Activated naive CD8-positive, alpha-beta T cell treated with anti-CD3 and anti-CD28 coated beads, Interleukin-2, amount 10 ng/mL, durations not matched to agents 7 days and 5 days (primary cell): ENCODE measurements around the gene NEIL3. TPM values are rescaled to one million over a fixed set of nuclear protein-coding genes. Genes with fewer than 3 reads are reported as not detected.

Experiments used
- ATAC-seq: fragments of 150-1000 bp; cut with Tn5 transposase; one replicate; pipeline ENCODE4 v1.10.0; 2021; ENCODE audit warnings: low read depth, moderate library complexity
- POLR2A ChIA-PET: fragments of 350-600 bp; sonication (Branson Sonifier 250); formaldehyde crosslinking; loops from one replicate; lab custom pipeline; 2021; ENCODE audit warnings: antibody characterized with exemption; lab: Charles Lee
- DNase-seq: peaks from one replicate; pipeline ENCODE4 v3.0.0; 2021
- H3K27ac Mint-ChIP-seq: one replicate; pipeline ENCODE4 v1.8.0; 2022; ENCODE audit warnings: mild to moderate bottlenecking, mixed read lengths
- H3K27me3 Mint-ChIP-seq: one replicate; pipeline ENCODE4 v1.8.0; 2022; ENCODE audit warnings: mild to moderate bottlenecking, moderate library complexity, mixed read lengths
- H3K36me3 Mint-ChIP-seq: one replicate; pipeline ENCODE4 v1.8.0; 2021; ENCODE audit warnings: mild to moderate bottlenecking, mixed read lengths
- H3K4me1 Mint-ChIP-seq: one replicate; pipeline ENCODE4 v1.8.0; 2021; ENCODE audit warnings: mixed read lengths
- H3K4me3 Mint-ChIP-seq: one replicate; pipeline ENCODE4 v1.8.0; 2022; ENCODE audit warnings: mild to moderate bottlenecking, moderate library complexity, mixed read lengths
- H3K9me3 Mint-ChIP-seq: one replicate; pipeline ENCODE4 v1.8.0; 2021; ENCODE audit warnings: mixed read lengths
- total RNA-seq, 2 experiments: library from RNA; stranded (reverse); gene quantifications; one replicate each; pipeline ENCODE4 v1.2.3, GENCODE V29; 2021

Gene NEIL3, protein sequence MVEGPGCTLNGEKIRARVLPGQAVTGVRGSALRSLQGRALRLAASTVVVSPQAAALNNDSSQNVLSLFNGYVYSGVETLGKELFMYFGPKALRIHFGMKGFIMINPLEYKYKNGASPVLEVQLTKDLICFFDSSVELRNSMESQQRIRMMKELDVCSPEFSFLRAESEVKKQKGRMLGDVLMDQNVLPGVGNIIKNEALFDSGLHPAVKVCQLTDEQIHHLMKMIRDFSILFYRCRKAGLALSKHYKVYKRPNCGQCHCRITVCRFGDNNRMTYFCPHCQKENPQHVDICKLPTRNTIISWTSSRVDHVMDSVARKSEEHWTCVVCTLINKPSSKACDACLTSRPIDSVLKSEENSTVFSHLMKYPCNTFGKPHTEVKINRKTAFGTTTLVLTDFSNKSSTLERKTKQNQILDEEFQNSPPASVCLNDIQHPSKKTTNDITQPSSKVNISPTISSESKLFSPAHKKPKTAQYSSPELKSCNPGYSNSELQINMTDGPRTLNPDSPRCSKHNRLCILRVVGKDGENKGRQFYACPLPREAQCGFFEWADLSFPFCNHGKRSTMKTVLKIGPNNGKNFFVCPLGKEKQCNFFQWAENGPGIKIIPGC
- total RNA-seq, result 10 to 100 TPM; 23.2 to 24.0 TPM

DNA sequence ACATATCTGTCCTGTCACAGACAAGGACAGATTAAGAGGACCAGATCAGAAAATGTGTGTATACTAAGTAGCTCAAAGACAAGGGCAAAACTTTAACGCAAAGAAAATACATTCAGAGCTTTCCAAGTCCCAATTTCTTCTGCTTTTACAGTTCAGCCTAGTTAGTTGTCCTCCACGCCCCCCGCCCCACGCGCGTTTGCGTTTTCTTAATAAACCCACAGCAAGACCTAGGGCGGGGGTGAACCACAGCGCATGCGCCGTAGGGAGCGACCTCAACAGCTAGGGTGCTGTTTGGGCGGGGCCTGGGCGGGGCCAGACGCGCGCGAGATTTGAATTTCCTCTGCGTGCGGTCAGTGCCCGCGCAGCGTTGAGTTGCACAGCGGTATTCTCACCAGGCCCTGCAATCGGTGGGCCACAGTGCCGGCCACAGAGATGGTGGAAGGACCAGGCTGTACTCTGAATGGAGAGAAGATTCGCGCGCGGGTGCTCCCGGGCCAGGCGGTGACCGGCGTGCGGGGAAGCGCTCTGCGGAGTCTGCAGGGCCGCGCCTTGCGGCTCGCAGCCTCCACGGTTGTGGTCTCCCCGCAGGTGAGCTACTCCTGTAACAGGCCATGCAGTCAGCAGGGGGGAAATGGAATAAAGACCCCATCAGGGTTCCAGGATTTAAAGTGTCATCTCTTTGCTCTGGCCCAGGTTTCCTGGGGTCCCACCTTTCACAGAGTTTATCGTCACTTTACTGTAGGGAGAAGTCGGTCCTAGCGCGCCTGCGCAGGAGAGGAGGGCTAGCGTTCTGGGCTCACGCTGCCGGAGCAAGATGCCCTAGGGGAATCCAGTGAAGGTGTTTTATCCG, at the start of gene NEIL3:
TSS of gene NEIL3 (plus strand) at position 353 of the 850 bp plus-strand sequence. CDS start at position 433, 80 bp downstream.
- no peaks in the 10 kb centered on the region for H3K27me3 Mint-ChIP-seq
- DNase-seq (peak; percentile 93), ATAC-seq (peak; percentile 89)
- H3K4me1 Mint-ChIP-seq, result peaks cover 35% of the 10 kb centered on the region
- H3K4me3 Mint-ChIP-seq, result peak within 1 kb of the TSS; percentile 96
- POLR2A ChIA-PET, result interaction anchor here (0.7 to 5.4 kb wide), 7 partner anchors 11 to 132 kb away, joined by 3 to 53 read pairs (median 5); partner anchors contain the start of gene AGA
- H3K36me3 Mint-ChIP-seq, result peaks cover 28% of the 10 kb centered on the region
- H3K9me3 Mint-ChIP-seq, result peaks cover 1% of the 10 kb centered on the region
- H3K27ac Mint-ChIP-seq, result peak within 1 kb of the TSS; percentile 99

DNA sequence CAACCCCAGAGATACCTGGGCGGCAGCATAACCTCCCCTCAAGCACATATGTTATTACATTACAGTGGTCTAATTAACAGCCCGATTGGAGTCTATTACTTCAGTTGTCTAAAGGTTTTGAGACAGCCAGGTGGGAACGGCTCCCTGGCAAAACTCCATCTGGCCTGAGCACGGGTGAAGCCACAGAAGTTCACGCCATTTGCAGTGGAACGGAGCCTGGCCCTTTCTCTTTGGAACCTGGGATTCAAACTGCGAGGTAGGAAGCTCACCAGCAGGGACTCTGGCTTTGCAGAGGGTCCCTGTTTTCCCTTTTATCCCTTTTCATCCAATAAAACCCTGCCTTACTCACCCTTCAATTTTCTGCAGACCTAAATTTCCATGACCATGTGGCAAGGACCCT, 45.9 kb upstream of the NEIL3 start:
- DNase-seq (no peak), ATAC-seq (no peak)
- POLR2A ChIA-PET, result no interaction called here
- Mint-ChIP-seq H3K36me3 (no peaks in the 10 kb centered on the region), H3K4me1 (no peaks in the 10 kb centered on the region), H3K27me3 (peaks cover 14% of the 10 kb centered on the region), H3K9me3 (no peaks in the 10 kb centered on the region), H3K4me3 (no peak overlapping the region), H3K27ac (no peak overlapping the region)

DNA sequence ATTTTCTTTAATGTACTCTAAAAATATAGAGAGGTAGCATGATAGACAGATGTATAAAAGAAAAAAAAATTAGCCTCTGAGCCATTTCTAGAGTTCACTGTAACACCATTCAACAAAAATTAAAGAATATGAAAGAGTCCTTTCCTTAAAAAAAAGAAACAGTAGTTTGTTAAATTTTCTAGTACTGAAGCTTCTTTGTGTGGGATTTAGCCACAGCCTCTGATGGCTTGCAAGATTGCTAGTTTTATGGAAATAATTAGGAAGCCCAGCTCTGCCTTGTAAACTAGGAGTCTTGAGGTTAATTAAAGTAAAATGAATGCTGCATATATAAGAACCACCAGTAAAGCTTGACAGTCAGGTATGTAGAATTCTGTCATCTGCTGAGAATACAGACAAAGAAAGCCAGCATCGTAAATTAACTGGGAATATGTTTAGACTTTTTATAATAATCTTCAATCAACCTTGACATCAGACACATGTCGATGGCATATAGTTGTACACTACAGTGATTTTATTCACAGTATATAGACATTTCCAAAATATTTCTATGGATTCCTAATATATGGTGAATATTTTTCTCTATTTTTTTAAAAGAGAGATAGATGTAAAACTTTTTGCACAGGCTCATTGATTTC, 44.8 kb upstream of the NEIL3 start:
- no peaks in the 10 kb centered on the region for H3K36me3 Mint-ChIP-seq
- no peaks in the 10 kb centered on the region for H3K9me3 Mint-ChIP-seq
- no peak overlapping the region for H3K4me3 Mint-ChIP-seq
- no peak overlapping the region for H3K27ac Mint-ChIP-seq
- ATAC-seq, result no peak
- POLR2A ChIA-PET, result no interaction called here
- no peak for DNase-seq
- peaks cover 14% of the 10 kb centered on the region for H3K27me3 Mint-ChIP-seq
- no peaks in the 10 kb centered on the region for H3K4me1 Mint-ChIP-seq

DNA sequence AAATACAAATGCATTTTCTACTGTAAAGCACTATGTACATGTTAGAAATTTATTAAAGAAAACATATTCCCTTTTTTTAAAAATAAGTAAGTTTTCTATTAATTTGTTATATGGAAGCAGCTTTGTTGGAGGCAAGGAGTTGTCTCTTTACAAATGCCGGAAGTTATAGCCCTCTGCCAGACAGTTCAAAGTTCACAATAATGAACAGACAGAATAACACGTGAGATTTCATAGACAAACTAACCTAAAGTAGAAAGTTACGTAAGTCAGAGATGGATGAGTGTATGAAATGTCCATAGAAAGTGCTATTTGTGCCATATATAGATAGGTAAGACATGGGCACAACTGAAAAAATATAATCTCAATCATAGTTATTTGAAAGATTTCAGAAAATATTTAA, 43.9 kb upstream of the NEIL3 start:
- POLR2A ChIA-PET, result no interaction called here
- H3K9me3 Mint-ChIP-seq, result no peaks in the 10 kb centered on the region

DNA sequence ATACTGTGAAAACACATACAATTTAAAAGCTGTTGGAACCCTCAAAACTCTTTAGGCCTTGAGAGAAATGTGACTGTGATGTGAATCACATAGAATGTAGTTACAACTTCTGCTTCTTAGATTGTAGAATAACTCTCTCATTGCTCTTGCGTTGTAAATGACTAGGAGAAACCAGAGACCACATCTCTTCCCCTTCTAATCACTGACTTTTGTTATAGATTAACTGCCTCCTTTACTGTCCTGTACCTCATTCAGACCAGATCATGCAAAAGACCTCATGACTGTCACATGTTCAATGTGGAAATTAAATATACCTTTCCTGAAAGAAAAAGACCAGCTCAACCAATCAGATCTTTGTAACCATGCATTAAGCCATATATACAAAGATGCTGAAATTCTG, 43.2 kb upstream of the NEIL3 start:
- POLR2A ChIA-PET, result no interaction called here
- no peaks in the 10 kb centered on the region for H3K36me3 Mint-ChIP-seq
- H3K27me3 Mint-ChIP-seq, result peaks cover 11% of the 10 kb centered on the region
- H3K27ac Mint-ChIP-seq, result no peak overlapping the region
- DNase-seq (no peak), ATAC-seq (no peak)
- no peaks in the 10 kb centered on the region for H3K9me3 Mint-ChIP-seq
- H3K4me3 Mint-ChIP-seq, result no peak overlapping the region
- H3K4me1 Mint-ChIP-seq, result no peaks in the 10 kb centered on the region

More for the DNA sequence above, 43.9 kb upstream of the NEIL3 start:
- DNase-seq (no peak), ATAC-seq (no peak)
- H3K27me3 Mint-ChIP-seq, result peaks cover 11% of the 10 kb centered on the region
- no peak overlapping the region for H3K27ac Mint-ChIP-seq
- no peaks in the 10 kb centered on the region for H3K4me1 Mint-ChIP-seq
- no peaks in the 10 kb centered on the region for H3K36me3 Mint-ChIP-seq
- no peak overlapping the region for H3K4me3 Mint-ChIP-seq

DNA sequence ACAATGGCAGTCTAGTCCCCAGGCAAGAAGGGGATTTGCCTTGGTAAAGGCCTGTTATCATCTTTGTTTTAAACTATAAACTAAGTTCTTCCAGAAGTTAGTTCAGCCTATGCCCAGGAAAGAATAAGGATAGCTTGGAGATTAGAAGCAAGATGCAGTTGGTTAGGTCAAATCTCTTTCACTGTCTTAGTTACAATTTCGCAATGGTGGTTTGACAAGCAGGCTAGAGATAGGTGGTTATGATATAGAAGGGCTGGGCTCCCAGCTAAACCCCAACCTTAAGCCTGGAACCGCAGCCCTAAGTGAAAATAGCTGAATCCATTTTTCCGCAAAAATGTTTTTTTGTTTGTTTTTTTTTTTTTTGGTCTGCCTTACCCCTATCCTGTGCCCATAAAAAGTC, 41.8 kb upstream of the NEIL3 start:
- no peaks in the 10 kb centered on the region for H3K36me3 Mint-ChIP-seq
- ATAC-seq, result no peak
- no peak overlapping the region for H3K4me3 Mint-ChIP-seq
- no peak overlapping the region for H3K27ac Mint-ChIP-seq
- no peak for DNase-seq
- POLR2A ChIA-PET, result no interaction called here
- H3K9me3 Mint-ChIP-seq, result no peaks in the 10 kb centered on the region
- H3K27me3 Mint-ChIP-seq, result peaks cover 13% of the 10 kb centered on the region
- no peaks in the 10 kb centered on the region for H3K4me1 Mint-ChIP-seq

DNA sequence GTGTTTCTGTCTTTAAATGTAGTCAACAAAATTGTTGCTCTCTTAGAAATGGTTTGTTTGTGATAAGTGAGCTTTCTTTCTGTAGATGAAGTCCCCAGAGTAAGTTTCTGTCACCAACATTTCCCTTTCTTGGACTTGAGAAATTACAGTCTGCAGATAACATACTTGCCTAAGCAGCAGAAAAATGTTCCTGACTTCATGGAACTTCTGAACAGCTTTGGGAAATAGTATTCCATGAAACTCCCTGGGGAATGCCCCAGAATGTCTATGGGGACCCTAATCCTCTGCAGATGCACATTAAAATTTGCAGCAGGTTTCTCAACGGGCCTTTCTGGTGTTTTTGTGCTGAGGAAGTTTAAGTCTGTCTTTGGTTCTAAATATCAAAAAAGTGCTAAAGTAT, 38.6 kb upstream of the NEIL3 start:
- Mint-ChIP-seq H3K36me3 (no peaks in the 10 kb centered on the region), H3K4me3 (no peak overlapping the region), H3K9me3 (no peaks in the 10 kb centered on the region), H3K27ac (no peak overlapping the region), H3K4me1 (no peaks in the 10 kb centered on the region), H3K27me3 (peaks cover 10% of the 10 kb centered on the region)
- POLR2A ChIA-PET, result no interaction called here
- DNase-seq, result no peak
- ATAC-seq, result no peak

DNA sequence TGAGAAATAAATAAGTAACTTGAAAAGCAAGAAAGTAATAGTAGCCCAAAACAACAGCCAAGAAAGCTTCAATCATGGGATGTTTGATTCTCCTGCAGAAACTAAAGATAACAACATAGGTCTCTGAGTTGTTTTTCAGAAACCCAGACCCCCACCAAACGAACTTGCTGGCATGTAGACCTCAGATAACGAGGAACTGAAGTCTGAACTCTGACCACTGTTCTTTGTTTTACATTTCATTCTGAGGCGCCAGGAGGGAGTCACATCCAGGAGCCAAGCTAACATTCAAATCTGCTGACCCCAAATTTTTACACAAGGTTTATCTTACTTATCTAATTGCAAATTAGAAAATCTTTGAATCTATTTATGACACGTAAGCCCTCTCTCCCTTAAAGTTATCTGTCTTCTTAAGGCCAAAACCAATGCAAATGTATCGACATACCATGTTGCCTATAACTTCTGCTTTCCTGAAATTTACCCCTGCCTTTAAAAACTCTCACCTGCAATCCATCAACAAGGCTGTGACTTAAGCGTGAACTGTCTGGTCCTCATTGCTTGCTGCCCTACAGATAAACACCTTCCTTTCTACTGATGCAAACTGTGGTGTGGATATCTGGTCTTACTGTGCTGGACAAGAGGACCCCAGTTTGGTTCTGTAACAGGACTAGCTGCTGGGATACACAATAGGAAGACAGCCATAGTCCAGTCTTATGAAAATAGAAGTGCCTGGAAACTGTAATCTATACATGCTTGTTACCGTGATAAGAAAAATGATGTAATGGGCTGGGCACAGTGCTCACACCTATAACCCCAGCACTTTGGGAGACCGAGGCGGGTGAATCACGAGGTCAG, 37.5 kb upstream of the NEIL3 start:
- Mint-ChIP-seq H3K9me3 (no peaks in the 10 kb centered on the region), H3K4me1 (no peaks in the 10 kb centered on the region), H3K27me3 (peaks cover 8% of the 10 kb centered on the region), H3K4me3 (no peak overlapping the region), H3K36me3 (no peaks in the 10 kb centered on the region), H3K27ac (no peak overlapping the region)
- DNase-seq (no peak), ATAC-seq (no peak)
- POLR2A ChIA-PET, result no interaction called here

DNA sequence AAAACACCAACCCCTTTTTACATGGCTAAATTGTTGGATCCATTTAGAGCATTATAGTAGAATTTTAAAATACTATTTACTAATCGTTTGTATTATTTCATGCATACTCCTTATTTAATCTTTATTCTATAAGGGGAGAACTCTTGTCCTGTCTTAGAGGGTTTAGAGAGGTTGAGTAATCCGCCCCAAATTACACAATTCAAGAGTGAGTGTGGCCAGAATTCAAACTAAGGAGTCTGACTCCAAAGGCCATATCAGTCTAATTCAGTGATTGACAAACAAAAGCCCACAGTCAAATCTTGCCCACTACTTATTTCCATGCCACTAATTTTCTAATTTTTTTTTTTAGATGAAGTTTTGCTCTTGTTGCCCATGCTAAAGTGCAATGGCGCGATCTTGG, 33.7 kb upstream of the NEIL3 start:
- Mint-ChIP-seq H3K27me3 (peaks cover 7% of the 10 kb centered on the region), H3K4me1 (no peaks in the 10 kb centered on the region), H3K4me3 (no peak overlapping the region), H3K27ac (no peak overlapping the region), H3K9me3 (no peaks in the 10 kb centered on the region), H3K36me3 (no peaks in the 10 kb centered on the region)
- POLR2A ChIA-PET, result no interaction called here
- no peak for DNase-seq
- no peak for ATAC-seq

DNA sequence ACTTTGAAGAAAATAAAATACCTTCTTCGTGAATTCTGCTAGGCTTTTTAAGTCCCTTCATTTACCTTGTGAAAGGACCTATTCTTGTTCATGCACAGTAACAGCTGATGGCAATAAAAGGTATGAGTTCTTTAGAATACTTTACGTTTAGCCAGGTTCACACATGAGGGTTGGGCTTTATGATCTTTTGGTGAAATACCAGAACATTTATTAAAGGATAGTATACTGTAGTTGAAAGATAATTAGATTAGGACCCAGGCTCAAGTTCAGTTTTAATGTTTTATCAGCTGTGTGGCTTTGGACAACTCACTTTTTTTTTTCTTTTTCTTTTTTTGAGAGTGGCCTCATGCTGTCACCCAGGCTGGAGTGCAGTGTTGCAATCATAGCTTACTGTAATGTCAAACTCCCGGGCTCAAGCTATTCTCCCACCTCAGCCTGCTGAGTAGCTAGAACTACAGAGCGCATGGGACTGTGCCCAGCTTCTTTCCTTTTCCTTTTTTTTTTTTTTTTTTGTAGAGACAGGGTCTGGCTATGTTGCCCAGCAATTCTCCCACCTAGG, 28.2 kb upstream of the NEIL3 start:
- H3K4me1 Mint-ChIP-seq, result peaks cover 4% of the 10 kb centered on the region
- H3K9me3 Mint-ChIP-seq, result no peaks in the 10 kb centered on the region
- POLR2A ChIA-PET, result no interaction called here

DNA sequence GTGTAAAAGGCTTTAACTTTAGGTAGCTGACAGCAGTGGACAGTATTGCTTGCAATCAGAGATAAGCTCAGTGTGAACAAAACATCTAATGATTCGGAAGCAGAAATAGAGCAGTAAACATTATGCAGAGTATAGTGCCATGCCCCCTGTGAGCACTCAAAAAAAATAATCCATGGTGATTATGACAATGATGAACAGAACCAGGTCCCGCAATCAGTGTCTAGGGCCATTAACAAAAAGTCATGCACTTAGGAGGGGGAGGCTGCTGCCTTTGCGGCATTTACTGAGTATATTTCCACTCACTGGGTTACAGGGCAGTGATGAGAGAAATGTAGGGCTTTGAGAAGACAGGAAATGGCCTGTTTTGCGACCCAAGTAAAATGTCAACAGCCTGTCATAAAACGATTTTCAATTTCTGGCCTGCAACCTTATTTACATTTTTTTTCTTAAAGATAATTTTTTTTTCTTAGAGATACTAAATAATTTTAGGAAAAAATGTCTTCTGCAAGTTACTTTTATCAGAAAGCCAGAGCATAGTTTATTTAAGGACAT, 27.3 kb upstream of the NEIL3 start:
- ATAC-seq, result no peak
- peaks cover 4% of the 10 kb centered on the region for H3K4me1 Mint-ChIP-seq
- H3K36me3 Mint-ChIP-seq, result no peaks in the 10 kb centered on the region
- no peaks in the 10 kb centered on the region for H3K9me3 Mint-ChIP-seq
- H3K4me3 Mint-ChIP-seq, result no peak overlapping the region
- H3K27ac Mint-ChIP-seq, result no peak overlapping the region
- DNase-seq, result no peak
- POLR2A ChIA-PET, result no interaction called here
- H3K27me3 Mint-ChIP-seq, result peaks cover 6% of the 10 kb centered on the region

More for the DNA sequence above, 28.2 kb upstream of the NEIL3 start:
- ATAC-seq, result no peak
- Mint-ChIP-seq H3K27ac (no peak overlapping the region), H3K36me3 (no peaks in the 10 kb centered on the region), H3K4me3 (no peak overlapping the region), H3K27me3 (peaks cover 6% of the 10 kb centered on the region)
- no peak for DNase-seq

DNA sequence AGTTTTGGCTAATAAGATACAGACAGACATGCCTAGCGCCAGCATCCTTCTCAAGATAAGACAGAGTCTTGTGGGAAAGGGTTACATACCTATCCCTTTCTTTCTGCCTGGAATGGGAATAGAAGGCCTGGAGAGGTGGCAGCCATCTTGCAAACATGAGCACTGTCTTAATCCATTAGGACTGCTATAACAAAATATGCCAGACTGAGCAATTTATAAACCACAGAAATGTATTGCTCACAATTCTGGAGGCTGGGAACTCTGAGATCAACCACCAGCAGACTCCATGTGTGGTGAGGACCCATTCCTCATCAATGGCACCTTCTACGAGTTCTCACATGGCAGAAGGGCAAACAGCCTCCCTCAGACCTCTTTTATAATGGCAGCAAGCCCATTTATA, 26.5 kb upstream of the NEIL3 start:
- POLR2A ChIA-PET, result no interaction called here
- H3K9me3 Mint-ChIP-seq, result no peaks in the 10 kb centered on the region
- no peak overlapping the region for H3K4me3 Mint-ChIP-seq
- no peak overlapping the region for H3K27ac Mint-ChIP-seq
- ATAC-seq (no peak), DNase-seq (no peak)
- H3K4me1 Mint-ChIP-seq, result peaks cover 4% of the 10 kb centered on the region
- H3K27me3 Mint-ChIP-seq, result peaks cover 6% of the 10 kb centered on the region
- H3K36me3 Mint-ChIP-seq, result no peaks in the 10 kb centered on the region
